Activated CD4-positive, alpha-beta T cell treated with anti-CD3 and anti-CD28 coated beads, Interleukin-2, amount 50 U/mL, for 1 hour (primary cell): ENCODE data around the gene HHAT.

Experiments used
- DNase-seq: peaks from one replicate; pipeline ENCODE4 v3.0.0-alpha.2; 2020

Gene HHAT

GRCh38 chr1:210617293-210617692 is 288.6 kb downstream of the HHAT start:
- DNase-seq, result no peak

DNA sequence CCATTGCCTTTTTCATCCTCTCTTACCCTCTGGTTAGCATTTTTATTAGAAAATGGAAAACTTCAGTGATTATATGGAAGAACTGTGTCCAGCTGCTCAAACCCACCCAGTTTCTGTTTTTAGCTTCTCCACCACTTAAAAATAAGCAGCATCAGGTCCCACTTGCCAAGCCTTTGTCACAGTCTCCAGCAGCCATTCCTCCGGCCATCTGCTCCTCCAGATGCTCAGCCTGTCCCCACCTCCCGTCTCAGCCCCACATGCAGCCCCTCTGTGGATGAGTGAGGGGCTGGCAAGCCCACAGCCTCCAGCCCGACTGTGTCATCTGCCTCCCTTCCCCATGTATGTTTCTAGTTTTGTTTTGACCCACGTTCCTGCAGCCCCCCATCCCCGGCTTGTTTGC is 289.7 kb downstream of the HHAT start:
- DNase-seq, result no peak

DNA sequence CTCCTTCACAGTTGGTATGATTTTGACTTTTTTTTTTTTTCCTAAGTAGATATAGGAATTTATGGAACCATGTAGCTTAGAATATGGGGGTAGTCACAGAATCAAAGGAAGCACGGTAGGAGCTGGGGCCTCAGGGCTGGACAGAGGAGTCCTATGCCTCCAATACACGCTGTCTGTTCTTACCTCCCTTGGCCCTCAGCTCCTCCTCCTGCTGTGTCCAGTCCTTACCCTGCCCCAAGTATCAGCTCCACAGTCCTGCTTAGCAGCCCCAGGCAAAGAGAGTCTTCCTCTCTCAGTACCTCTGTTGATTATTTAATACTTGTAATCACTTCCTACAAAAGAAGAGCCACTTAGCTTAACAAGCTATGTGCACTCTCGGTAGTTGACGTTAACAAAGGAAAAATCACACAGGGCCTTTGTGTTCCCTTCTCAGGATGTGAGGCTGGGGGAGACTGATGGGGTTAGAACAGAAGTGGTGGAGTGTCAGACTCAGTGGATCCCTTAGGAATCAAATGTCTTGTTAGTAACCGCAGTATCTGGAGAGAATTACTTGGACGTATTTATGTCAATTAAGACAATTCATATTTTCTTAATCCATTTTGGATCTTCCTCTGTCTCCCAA is 292.3 kb downstream of the HHAT start:
- no peak for DNase-seq

GRCh38 chr1:210621712-210622111 is 293.0 kb downstream of the HHAT start:
- DNase-seq, result no peak

- no peak for DNase-seq
These were observed 296.0 kb downstream of the HHAT start for GRCh38 chr1:210624722-210625121.

DNA sequence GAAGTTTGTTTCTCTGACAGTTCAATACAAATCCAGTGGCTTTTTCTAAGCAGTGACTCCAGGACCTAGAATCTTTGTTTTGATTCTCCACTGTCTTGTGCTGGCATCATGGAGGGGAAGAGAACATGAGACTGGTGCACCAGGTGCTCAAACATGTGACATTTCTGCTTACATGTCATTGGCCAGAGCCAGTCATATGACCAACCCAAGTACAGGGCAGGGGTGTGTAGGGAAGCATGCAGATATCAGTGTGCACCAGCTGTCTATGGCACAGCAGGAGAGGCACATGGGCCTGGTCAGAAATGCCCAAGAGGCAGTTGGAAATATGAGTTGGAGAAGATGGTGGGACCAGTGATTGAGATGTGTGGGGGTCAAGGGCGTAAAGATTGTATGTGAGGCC is 297.0 kb downstream of the HHAT start:
- DNase-seq, result no peak

- DNase-seq, result no peak
These were observed 297.6 kb downstream of the HHAT start for GRCh38 chr1:210626341-210626740.

GRCh38 chr1:210627755-210628154 is 299.1 kb downstream of the HHAT start:
- no peak for DNase-seq

- DNase-seq, result no peak
These were observed 300.6 kb downstream of the HHAT start for GRCh38 chr1:210629276-210629675.

DNA sequence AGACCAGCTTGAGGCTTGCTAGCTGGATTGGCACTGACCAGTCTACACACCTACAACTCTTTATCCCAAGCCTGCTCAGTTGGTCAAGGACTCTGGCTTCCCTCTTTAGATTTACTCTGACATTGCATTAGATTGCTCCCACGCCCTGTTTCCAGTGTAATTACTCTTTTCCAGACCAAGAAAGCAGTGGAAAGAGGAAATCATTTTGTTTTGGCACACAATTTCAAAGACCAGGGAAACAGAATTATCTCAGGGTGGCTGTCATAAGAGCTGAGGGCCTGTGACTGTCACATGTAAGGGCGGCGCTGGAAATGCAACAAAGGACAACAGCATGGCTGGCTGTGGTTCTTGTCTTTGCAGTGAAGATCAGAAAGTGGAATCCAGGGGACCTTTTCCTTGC is 302.7 kb downstream of the HHAT start:
- DNase-seq, result no peak

DNA sequence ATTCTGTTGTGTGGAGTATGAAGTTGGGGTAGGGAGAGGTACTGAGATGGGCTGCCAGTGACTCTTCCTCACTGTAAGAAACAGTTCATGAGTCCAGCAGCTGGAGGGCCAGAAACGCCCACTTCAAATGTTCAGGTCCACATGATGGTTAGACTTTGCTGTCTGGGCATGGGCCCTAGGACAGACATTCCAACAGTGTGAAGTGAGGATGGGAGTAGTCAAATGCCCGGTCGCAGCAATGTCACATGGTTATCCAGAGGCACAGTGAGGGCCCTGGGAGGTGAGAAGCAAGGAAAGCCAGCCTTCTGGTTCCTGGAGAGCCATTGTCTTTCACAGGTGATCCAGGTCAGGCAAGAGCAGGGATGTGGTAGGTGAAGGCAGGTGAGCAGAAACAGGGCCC is 304.4 kb downstream of the HHAT start:
- DNase-seq, result no peak

- no peak for DNase-seq
These were observed 304.9 kb downstream of the HHAT start for GRCh38 chr1:210633636-210634035.

- no peak for DNase-seq
These were observed 306.4 kb downstream of the HHAT start for GRCh38 chr1:210635108-210635507.

DNA sequence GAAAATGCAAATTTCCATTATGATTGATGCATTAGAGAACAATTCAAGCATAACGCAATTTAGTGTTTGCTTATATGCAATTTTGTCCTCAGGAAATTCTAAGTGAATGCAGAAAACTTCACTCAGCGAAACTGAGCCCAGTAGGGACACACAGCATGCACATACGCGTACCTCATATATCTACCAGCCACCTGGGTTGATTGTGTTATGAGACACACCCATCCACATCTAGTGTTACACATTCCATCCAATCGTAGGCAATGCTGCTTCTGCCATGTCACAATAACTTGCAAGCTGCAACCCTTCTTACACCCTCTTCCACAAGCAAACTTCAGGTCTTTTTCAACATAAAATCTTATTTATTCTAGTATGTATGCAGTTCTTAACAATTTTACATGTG is 312.9 kb downstream of the HHAT start:
- no peak for DNase-seq

- no peak for DNase-seq
These were observed 317.0 kb downstream of the HHAT start for GRCh38 chr1:210645582-210646257.

- DNase-seq, result no peak
These were observed 317.5 kb downstream of the HHAT start for GRCh38 chr1:210646258-210646616.

DNA sequence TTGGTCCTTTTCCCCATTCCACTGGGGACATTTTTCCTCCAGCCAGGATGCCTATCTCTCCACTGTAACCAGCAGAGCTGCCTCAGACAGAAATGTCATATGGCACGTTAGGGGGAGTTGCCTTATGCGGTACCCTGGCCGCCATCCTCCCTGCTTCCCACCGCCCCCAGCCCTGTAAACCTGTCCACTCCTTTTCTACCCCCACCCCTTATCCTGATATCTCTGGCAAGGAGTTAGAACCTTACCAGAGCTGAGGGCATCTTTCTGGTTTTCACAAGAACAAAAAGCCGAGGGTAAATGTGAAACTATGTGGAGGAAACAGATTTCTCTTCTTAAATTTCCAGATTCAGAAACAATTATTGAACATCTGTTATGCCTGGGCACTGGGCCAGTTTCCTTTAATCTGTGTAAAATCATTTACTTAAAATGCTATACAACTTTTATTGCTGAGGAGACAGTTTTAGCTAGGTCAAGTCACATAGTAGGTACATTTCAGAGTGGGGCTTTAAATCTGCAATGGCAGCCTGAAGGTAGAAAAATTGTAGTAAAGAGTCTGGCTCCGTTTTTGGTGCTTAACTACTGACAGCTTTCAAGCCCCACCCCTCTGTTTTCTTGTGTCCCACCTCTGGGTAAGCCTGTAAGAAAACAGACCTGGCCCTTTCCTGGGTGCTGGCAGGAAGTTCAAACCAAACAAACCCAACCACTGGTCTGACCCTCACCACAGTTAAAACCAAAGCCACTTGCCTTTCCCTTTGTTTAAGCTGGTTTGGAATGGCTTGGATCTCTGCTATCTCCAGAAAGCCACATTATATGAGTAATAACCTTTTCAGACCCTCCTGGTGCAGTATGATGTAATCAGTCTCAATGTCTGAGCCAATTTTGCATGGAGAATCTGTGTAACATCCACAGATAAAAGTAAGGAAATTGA is 319.0 kb downstream of the HHAT start:
- DNase-seq, result no peak

GRCh38 chr1:210648588-210649269 is 320.0 kb downstream of the HHAT start:
- no peak for DNase-seq

DNA sequence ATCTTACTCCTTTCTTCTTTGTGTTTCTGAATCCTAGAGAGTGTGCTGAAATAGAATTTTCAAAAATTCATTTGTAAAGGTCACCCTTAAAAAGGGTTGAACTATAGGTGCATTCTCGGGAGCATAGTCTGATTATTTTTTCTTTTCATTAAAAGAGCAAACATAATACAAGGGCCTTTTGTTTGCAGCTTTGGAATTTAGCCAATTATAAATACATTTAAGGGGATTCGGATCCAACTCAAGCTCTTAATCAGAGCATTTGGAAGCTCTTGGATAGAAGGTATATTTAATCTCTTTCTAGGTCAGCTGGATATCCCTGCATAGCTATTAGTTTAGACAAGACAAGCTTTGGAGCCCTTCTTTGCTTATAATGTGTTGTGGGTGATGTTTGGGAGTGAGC is 321.7 kb downstream of the HHAT start:
- DNase-seq, result no peak

DNA sequence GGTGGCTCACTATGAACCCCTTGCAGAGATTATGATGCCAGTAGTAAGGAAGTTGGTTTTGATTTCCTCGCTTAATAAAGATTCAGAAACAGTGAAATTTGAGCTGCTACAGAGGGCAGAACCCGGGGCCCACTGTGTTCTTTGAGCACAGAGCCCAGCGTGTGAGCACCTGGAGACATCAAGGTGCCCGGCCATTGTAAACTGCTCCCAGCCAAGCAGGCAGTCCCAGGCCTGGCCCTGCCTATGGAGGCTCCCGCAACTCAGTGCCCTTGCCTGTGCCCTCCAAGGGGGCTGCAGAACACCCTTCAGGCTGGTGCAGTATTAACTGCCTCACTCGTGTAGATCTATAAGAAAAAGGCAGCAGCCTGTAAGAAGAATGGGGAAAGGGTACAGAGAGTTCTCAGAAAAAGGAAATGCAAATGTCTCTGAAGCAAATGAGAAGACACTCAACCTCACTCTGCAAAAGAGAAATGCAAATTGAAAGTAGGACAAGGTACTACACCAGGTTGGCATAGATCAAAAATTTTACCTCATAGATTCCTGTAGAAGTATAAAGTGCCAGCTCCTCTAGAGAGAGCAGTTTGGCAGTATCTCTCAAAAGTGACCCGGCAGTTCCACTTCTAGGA is 323.7 kb downstream of the HHAT start:
- no peak for DNase-seq

DNA sequence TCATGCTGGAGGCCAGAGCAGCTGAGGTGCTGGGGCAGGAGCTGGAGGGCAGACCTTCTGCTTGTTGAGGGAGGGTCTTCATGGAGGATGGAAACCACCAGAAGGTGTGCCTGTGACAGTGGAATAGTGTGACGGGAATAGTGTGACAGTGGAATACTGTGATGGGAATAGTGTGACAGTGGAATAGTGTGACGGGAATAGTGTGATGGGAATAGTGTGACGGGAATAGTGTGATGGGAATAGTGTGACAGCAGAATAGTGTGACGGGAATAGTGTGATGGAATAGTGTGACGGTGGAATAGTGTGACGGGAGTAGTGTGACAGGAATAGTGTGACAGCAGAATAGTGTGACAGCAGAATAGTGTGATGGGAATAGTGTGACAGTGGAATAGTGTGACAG is 325.1 kb downstream of the HHAT start:
- no peak for DNase-seq

GRCh38 chr1:210654176-210654981 is 325.7 kb downstream of the HHAT start:
- DNase-seq, result no peak
